Activated naive CD8-positive, alpha-beta T cell treated with anti-CD3 and anti-CD28 coated beads, Interleukin-2, amount 50 U/mL, for 24 hours (primary cell): ENCODE measurements around the gene RXRA.

Source experiments
- ATAC-seq: fragments of 150-1000 bp; cut with Tn5 transposase; one replicate; pipeline ENCODE4 v1.10.0; 2021
- DNase-seq: peaks from one replicate; pipeline ENCODE4 v3.0.0; 2021
- H3K27ac Mint-ChIP-seq: one replicate; pipeline ENCODE4 v1.8.0; 2021; ENCODE audit warnings: mild to moderate bottlenecking, mixed read lengths
- H3K27me3 Mint-ChIP-seq: one replicate; pipeline ENCODE4 v1.8.0; 2021; ENCODE audit warnings: mixed read lengths
- H3K36me3 Mint-ChIP-seq: one replicate; pipeline ENCODE4 v1.8.0; 2021; ENCODE audit warnings: low read depth, mixed read lengths
- H3K4me1 Mint-ChIP-seq: one replicate; pipeline ENCODE4 v1.8.0; 2021; ENCODE audit warnings: mixed read lengths
- H3K4me3 Mint-ChIP-seq: one replicate; pipeline ENCODE4 v1.8.0; 2021; ENCODE audit warnings: mild to moderate bottlenecking, moderate library complexity, mixed read lengths
- H3K9me3 Mint-ChIP-seq: one replicate; pipeline ENCODE4 v1.8.0; 2021; ENCODE audit warnings: mixed read lengths

The RXRA gene

DNA sequence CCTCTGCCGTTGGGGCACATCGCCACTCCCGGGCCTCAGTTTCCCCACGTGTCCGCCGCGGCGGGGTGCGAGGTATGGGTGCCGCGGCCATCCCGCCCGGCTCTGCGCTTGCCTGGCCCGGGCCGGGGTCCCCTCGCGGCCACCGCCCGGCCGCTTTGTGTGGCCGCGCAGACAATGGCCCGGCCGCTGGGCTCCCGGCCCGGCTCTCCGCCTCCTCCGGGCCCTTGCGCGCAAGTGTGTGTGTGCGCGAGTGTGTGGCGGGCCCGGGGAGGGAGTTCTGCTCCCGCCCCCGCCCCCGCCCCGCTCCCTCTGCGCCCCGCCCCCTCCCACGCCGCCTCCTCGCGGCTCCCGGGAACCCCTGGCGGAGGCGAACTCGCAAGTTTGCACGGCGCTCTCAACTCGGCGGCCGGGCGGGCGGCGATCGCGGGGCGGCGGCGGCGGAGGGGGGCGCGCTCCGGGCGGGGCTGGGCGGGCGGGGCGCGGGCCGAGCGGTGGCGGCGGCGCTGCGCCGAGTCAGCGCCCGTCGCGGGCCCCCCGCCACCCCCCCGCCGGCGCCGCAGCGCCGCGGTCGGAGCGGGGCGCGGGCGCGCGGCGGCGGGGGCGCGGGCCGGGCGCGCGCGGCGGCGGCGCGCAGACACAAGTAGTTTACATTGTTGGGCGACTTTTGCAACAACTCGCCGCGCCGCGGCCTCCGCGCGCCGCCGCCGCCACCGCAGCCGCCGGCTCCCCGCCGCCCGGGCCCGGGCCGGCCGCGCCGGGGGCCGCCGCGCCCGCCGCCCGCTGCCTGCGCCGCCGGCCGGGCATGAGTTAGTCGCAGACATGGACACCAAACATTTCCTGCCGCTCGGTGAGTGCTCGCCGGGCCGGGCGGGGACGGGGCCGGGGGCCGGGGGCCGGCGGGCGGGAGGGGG lies at the start of gene RXRA:
RXRA (plus strand) TSS at position 643 of the 911 bp plus-strand sequence; CDS start at position 820, 177 bp downstream.
- no peaks in the 10 kb centered on the region for H3K36me3 Mint-ChIP-seq
- H3K4me3 Mint-ChIP-seq: peak within 1 kb of the TSS; percentile 69
- H3K27ac Mint-ChIP-seq: no peak within 1 kb of the TSS
- peaks cover 10% of the 10 kb centered on the region for H3K27me3 Mint-ChIP-seq
- DNase-seq: peak; percentile 53
- no peak for ATAC-seq
- H3K9me3 Mint-ChIP-seq: no peaks in the 10 kb centered on the region
- peaks cover 7% of the 10 kb centered on the region for H3K4me1 Mint-ChIP-seq

- H3K4me1 Mint-ChIP-seq: peaks cover 3% of the 10 kb centered on the region
- DNase-seq (no peak), ATAC-seq (no peak)
- no peak overlapping the region for H3K4me3 Mint-ChIP-seq
- no peaks in the 10 kb centered on the region for H3K36me3 Mint-ChIP-seq
- no peaks in the 10 kb centered on the region for H3K9me3 Mint-ChIP-seq
- peaks cover 12% of the 10 kb centered on the region for H3K27me3 Mint-ChIP-seq
- H3K27ac Mint-ChIP-seq: no peak overlapping the region
These were observed 48.0 kb upstream of the RXRA start for GRCh38 chr9:134278286-134278685.

- Mint-ChIP-seq H3K4me3 (no peak overlapping the region), H3K27ac (no peak overlapping the region), H3K9me3 (no peaks in the 10 kb centered on the region), H3K4me1 (peaks cover 3% of the 10 kb centered on the region), H3K27me3 (peaks cover 11% of the 10 kb centered on the region), H3K36me3 (no peaks in the 10 kb centered on the region)
- ATAC-seq (no peak), DNase-seq (no peak)
These were observed 47.1 kb upstream of the RXRA start for GRCh38 chr9:134278974-134279640.

GRCh38 chr9:134282138-134282650 lies 44.1 kb upstream of the RXRA start:
- no peaks in the 10 kb centered on the region for H3K9me3 Mint-ChIP-seq
- H3K27ac Mint-ChIP-seq: no peak overlapping the region
- ATAC-seq: no peak
- H3K36me3 Mint-ChIP-seq: no peaks in the 10 kb centered on the region
- no peak for DNase-seq
- no peak overlapping the region for H3K4me3 Mint-ChIP-seq
- H3K4me1 Mint-ChIP-seq: peaks cover 2% of the 10 kb centered on the region
- H3K27me3 Mint-ChIP-seq: peaks cover 10% of the 10 kb centered on the region

GRCh38 chr9:134283111-134283515 lies 43.1 kb upstream of the RXRA start:
- Mint-ChIP-seq H3K4me3 (no peak overlapping the region), H3K4me1 (peaks cover 2% of the 10 kb centered on the region), H3K27ac (no peak overlapping the region), H3K9me3 (no peaks in the 10 kb centered on the region), H3K36me3 (no peaks in the 10 kb centered on the region), H3K27me3 (peaks cover 12% of the 10 kb centered on the region)
- no peak for ATAC-seq
- DNase-seq: no peak

- DNase-seq: no peak
- H3K27me3 Mint-ChIP-seq: peaks cover 12% of the 10 kb centered on the region
These were observed 42.5 kb upstream of the RXRA start for GRCh38 chr9:134283692-134284265.

DNA sequence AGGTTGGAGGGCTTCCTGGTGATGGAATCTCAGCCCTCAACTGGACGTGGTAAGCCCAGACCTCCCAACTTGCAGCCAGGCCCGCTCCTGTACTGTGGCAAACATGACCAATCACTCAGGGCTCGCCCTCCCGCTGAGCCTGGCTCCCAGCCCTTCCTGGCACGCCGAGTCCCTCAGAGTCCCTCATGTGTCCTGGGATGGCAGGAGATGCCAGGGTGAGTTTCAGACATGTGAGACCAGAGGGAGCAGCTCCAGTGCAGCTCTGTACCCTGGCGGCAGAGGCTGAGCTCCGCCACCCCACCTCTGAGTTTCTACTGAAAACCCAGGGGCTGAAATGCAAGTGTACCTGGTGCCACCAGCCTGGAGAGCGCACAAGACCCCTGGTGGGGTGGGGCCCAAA lies 42.0 kb upstream of the RXRA start:
- Mint-ChIP-seq H3K9me3 (no peaks in the 10 kb centered on the region), H3K36me3 (no peaks in the 10 kb centered on the region), H3K4me3 (no peak overlapping the region), H3K4me1 (peaks cover 2% of the 10 kb centered on the region), H3K27me3 (peaks cover 12% of the 10 kb centered on the region), H3K27ac (no peak overlapping the region)
- no peak for DNase-seq
- no peak for ATAC-seq

More at GRCh38 chr9:134283692-134284265, 42.5 kb upstream of the RXRA start:
- no peak overlapping the region for H3K4me3 Mint-ChIP-seq
- no peak for ATAC-seq
- H3K27ac Mint-ChIP-seq: no peak overlapping the region
- no peaks in the 10 kb centered on the region for H3K9me3 Mint-ChIP-seq
- H3K4me1 Mint-ChIP-seq: peaks cover 2% of the 10 kb centered on the region
- H3K36me3 Mint-ChIP-seq: no peaks in the 10 kb centered on the region

DNA sequence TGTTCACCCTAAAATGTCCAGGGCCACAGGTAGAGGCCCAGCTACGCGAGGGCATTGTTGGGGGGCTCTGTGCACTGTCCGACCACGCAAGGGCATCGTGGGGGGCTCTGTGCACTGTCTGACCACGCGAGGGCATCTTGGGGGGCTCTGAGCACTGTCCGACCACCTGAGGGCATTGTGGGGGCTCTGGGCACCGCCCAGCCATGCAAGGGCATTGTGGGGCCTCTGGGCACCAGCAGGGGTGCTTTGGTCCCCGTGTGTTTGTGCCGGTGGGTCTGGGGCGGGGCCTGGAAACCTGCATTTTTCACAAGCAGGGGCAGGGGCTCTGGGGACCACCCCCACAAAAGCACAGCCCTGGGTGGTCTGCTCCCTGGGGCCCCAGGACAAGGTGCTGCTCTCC lies 41.5 kb upstream of the RXRA start:
- Mint-ChIP-seq H3K27ac (no peak overlapping the region), H3K27me3 (peaks cover 12% of the 10 kb centered on the region), H3K9me3 (no peaks in the 10 kb centered on the region), H3K4me3 (no peak overlapping the region), H3K36me3 (no peaks in the 10 kb centered on the region), H3K4me1 (peaks cover 2% of the 10 kb centered on the region)
- ATAC-seq (no peak), DNase-seq (no peak)

DNA sequence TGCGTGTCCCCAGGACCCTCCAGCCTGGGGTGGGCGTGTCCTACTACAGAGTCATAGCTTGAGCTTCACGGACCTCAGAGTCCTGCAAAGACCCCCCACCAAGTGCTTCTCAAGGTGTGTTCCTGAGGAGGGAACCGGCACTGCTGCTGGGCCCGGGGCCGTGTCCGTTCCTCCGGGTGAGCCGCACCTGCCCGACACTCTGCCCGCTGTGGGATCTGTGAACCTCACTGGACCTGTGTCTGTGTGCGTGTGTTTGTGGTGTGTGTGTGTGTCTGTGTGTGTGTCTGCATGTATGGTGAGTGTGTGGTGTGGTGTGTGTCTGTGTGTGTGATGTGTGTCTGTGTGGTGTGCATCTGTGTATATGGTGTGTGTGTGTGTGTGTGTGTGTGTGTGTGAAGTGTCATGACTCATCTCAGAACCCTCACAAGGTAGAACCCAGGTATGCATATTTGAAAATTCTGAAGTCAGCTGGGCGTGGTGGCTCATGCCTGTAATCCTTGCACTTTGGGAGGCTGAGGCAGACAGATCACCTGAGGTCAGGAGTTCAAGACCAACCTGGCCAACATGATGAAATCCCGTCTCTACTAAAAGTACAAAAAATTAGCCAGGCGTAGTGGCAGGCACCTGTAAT lies 40.9 kb upstream of the RXRA start:
- no peaks in the 10 kb centered on the region for H3K36me3 Mint-ChIP-seq
- no peak for ATAC-seq
- H3K27ac Mint-ChIP-seq: no peak overlapping the region
- peaks cover 2% of the 10 kb centered on the region for H3K4me1 Mint-ChIP-seq
- peaks cover 12% of the 10 kb centered on the region for H3K27me3 Mint-ChIP-seq
- no peaks in the 10 kb centered on the region for H3K9me3 Mint-ChIP-seq
- no peak overlapping the region for H3K4me3 Mint-ChIP-seq
- DNase-seq: no peak

- H3K27ac Mint-ChIP-seq: no peak overlapping the region
- DNase-seq (no peak), ATAC-seq (no peak)
- H3K27me3 Mint-ChIP-seq: peaks cover 12% of the 10 kb centered on the region
- H3K9me3 Mint-ChIP-seq: no peaks in the 10 kb centered on the region
- H3K4me1 Mint-ChIP-seq: peaks cover 2% of the 10 kb centered on the region
- no peak overlapping the region for H3K4me3 Mint-ChIP-seq
- H3K36me3 Mint-ChIP-seq: no peaks in the 10 kb centered on the region
These were observed 39.6 kb upstream of the RXRA start for GRCh38 chr9:134286471-134287245.

DNA sequence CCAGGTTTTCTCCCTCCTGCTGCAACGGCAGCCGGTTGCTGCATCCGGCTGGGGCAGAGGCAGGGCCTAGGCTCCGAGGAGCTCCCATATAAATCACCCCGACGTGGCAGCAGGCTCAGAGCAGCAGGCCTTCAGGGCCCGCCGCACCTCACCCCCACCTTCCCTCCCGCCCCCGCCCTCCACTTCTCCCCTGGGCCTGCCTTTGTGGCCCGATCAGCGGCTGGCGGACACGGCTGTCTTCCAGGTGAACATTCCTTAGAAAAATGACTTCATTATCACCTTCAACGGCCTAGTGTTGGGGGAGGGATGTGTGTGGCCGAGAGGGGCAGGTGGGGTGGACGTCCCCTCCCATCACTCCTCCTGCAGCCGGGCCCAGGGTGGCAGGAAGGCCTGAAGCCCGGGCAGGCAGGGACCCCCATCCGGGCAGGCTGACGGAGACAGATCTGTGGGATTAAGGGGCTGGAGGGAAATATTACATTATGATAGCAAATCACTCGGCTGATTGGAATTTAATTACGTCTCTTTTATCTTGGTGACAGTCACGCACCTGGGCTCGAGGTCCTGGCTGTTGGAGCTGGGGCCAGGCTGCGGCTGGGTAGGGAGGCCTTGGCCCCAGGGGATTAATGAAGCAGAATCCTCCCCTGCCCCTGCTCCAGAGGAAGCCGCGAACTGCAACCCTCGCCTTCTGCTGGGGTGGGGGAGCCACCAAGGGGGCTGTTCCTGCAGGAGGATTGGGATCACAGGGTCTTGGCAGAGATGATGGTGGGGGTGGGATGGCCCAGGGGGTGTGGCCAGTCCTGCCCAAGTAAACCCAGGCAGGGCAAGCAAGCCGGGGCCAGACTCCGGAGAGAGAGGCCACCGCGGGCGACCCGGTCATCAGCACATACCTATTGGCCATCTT lies 38.4 kb upstream of the RXRA start:
- Mint-ChIP-seq H3K4me3 (no peak overlapping the region), H3K36me3 (no peaks in the 10 kb centered on the region), H3K9me3 (no peaks in the 10 kb centered on the region), H3K27ac (no peak overlapping the region), H3K27me3 (peaks cover 12% of the 10 kb centered on the region), H3K4me1 (peaks cover 2% of the 10 kb centered on the region)
- no peak for ATAC-seq
- DNase-seq: no peak

DNA sequence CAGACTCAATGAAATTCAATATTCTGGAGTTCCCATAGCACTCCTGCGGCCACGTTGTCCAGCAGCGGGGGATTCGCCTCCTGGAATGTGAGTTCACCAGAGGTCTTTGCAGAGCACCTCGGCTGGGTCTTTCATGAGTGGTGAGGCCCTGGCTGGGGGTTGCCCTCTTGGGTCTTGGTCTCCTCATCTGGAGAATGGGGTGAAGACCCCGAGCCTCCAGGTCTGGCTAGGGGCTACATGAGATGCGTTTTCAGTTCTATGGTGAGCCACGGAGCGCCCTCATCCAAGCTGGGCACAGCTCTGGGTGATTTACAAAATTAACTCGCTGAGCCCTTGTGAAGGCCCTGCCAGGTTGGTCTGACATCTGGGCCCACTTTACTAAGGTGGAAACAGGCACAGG lies 37.5 kb upstream of the RXRA start:
- ATAC-seq (no peak), DNase-seq (no peak)
- Mint-ChIP-seq H3K4me1 (peaks cover 4% of the 10 kb centered on the region), H3K9me3 (no peaks in the 10 kb centered on the region), H3K36me3 (no peaks in the 10 kb centered on the region), H3K27me3 (peaks cover 8% of the 10 kb centered on the region), H3K4me3 (no peak overlapping the region), H3K27ac (no peak overlapping the region)

GRCh38 chr9:134289241-134289875 lies 36.9 kb upstream of the RXRA start:
- no peak for DNase-seq
- H3K9me3 Mint-ChIP-seq: no peaks in the 10 kb centered on the region
- H3K27ac Mint-ChIP-seq: no peak overlapping the region
- no peak overlapping the region for H3K4me3 Mint-ChIP-seq
- no peaks in the 10 kb centered on the region for H3K36me3 Mint-ChIP-seq
- H3K27me3 Mint-ChIP-seq: peaks cover 8% of the 10 kb centered on the region
- peaks cover 4% of the 10 kb centered on the region for H3K4me1 Mint-ChIP-seq
- ATAC-seq: no peak
